Endothelial cell of umbilical vein (primary cell): Measurements from ENCODE around the gene NTN5. TPM values are rescaled to one million over a fixed set of nuclear protein-coding genes. Genes with fewer than 3 reads are reported as not detected.

Source experiments
- BruUV-seq: library from RNA; stranded (reverse); fragments of 400-500 nt; replicated peaks from 2 replicates; lab custom pipeline; 2021; lab: Mats Ljungman, UMichigan
- CTCF ChIA-PET: fragments of 300-600, 350-600 bp; sonication (Branson Sonifier 250); formaldehyde crosslinking; loops from one replicate; lab custom pipeline; 2021; ENCODE audit warnings: antibody characterized with exemption, inconsistent platforms; lab: Charles Lee
- POLR2A ChIA-PET: fragments of 300-600, 350-600 bp; sonication (Branson Sonifier 250); formaldehyde crosslinking; loops from one replicate; lab custom pipeline; 2021; ENCODE audit warnings: antibody characterized with exemption, inconsistent platforms; lab: Charles Lee
- DNase-seq: peaks from one replicate; pipeline ENCODE4 v3.0.0-alpha.2; 2011; ENCODE audit warnings: low read depth, low spot score
- FAIRE-seq: peaks from 2 replicates; lab custom pipeline; 2011; peaks lifted over from hg19 to GRCh38; lab: Jason Lieb, UNC
- H2AFZ ChIP-seq: 2 replicates; pipeline ENCODE4 v1.6.0; 2012; ENCODE audit warnings: low read depth, low read length, control low read depth, inconsistent platforms
- H3K27ac ChIP-seq: 2 replicates; pipeline ENCODE4 v1.5.1; 2011; ENCODE audit warnings: low read depth, mild to moderate bottlenecking, control low read depth, low read length, moderate library complexity; ENCODE audit not compliant: insufficient read depth
- H3K27me3 ChIP-seq, 2 experiments: 2 replicates each; pipeline versions ENCODE4 v1.6.0 to v1.6.1; 2011; ENCODE audit warnings: low read length in 2 of 2, mixed read lengths in 1 of 2; ENCODE audit not compliant: control insufficient read depth in 2 of 2, insufficient read depth in 2 of 2
- H3K36me3 ChIP-seq, 2 experiments: 2 replicates in 1 of 2; 3 replicates in 1 of 2; pipeline ENCODE4 v1.5.1; 2011; ENCODE audit warnings: low read length in 2 of 2, mild to moderate bottlenecking in 1 of 2, moderate library complexity in 1 of 2; ENCODE audit not compliant: control insufficient read depth in 2 of 2, insufficient read depth in 2 of 2; ENCODE audit errors: extremely low read depth in 1 of 2
- H3K4me1 ChIP-seq: 3 replicates; pipeline ENCODE4 v1.5.1; 2011; ENCODE audit warnings: mild to moderate bottlenecking, low read length; ENCODE audit not compliant: control insufficient read depth, insufficient read depth; ENCODE audit errors: extremely low read depth
- H3K4me2 ChIP-seq: 2 replicates; pipeline ENCODE4 v1.6.1; 2011; ENCODE audit warnings: low read length, control low read depth, mixed read lengths; ENCODE audit not compliant: insufficient read depth
- H3K4me3 ChIP-seq, 3 experiments: fragments of 200-600 bp in 1 of 3; sonication (generic), shearing (Covaris generic) in 1 of 3; replicated peaks in 1 of 3; 2 replicates each; pipeline ENCODE4 v1.5.1; 2011 to 2016; ENCODE audit warnings: control low read depth in 3 of 3, low read length in 3 of 3, mild to moderate bottlenecking in 2 of 3, inconsistent platforms in 1 of 3, low read depth in 1 of 3, moderate library complexity in 1 of 3; ENCODE audit not compliant: insufficient read depth in 1 of 3
- H3K79me2 ChIP-seq: 2 replicates; pipeline ENCODE4 v1.6.0; 2012; ENCODE audit warnings: low read length, inconsistent platforms; ENCODE audit not compliant: control insufficient read depth, insufficient read depth
- H3K9ac ChIP-seq: replicated peaks from 2 replicates; pipeline ENCODE3; 2011; ENCODE audit warnings: low read length, control low read depth; ENCODE audit not compliant: insufficient read depth; ENCODE audit errors: extremely low read depth
- H3K9me1 ChIP-seq: replicated peaks from 3 replicates; pipeline ENCODE4 v1.6.0; 2011; ENCODE audit warnings: mild to moderate bottlenecking, low read length; ENCODE audit not compliant: control insufficient read depth, insufficient read depth; ENCODE audit errors: extremely low read depth
- H3K9me3 ChIP-seq: replicated peaks from 2 replicates; pipeline ENCODE4 v1.5.1; 2012; ENCODE audit warnings: low read length, inconsistent platforms; ENCODE audit not compliant: control insufficient read depth, insufficient read depth
- H4K20me1 ChIP-seq: replicated peaks from 2 replicates; pipeline ENCODE3; 2011; ENCODE audit warnings: mild to moderate bottlenecking, low read length; ENCODE audit not compliant: control insufficient read depth, insufficient read depth; ENCODE audit errors: extremely low read depth
- CTCF ChIP-seq, 2 donors: IDR thresholded peaks; 1 replicate in 1 of 2; 2 replicates in 1 of 2; pipeline ENCODE4 v1.5.1; 2011; ENCODE audit warnings: low read length in 2 of 2, mild to moderate bottlenecking in 2 of 2, moderate library complexity in 2 of 2, control low read depth in 1 of 2, inconsistent platforms in 1 of 2, low read depth in 1 of 2; ENCODE audit not compliant: insufficient read depth in 1 of 2; ENCODE audit errors: extremely low read depth in 1 of 2
- EZH2 ChIP-seq: IDR thresholded peaks from 2 replicates; pipeline ENCODE4 v1.6.1; 2012; ENCODE audit warnings: borderline replicate concordance, low read depth, mild to moderate bottlenecking, moderate library complexity, low read length, inconsistent platforms; ENCODE audit not compliant: severe bottlenecking
- POLR2A ChIP-seq: IDR thresholded peaks from 2 replicates; pipeline ENCODE4 v1.6.1; 2012; ENCODE audit warnings: low read depth, mild to moderate bottlenecking, control low read depth, low read length
- POLR2AphosphoS5 ChIP-seq: IDR thresholded peaks from 2 replicates; pipeline ENCODE4 v1.6.1; 2012; ENCODE audit warnings: low read depth, mild to moderate bottlenecking, control low read depth, low read length, moderate library complexity; ENCODE audit not compliant: insufficient read depth
- dilution Hi-C: fragments of 300-500 bp; cut with MboI; formaldehyde crosslinking; loops from one replicate; pipeline ENCODE4 v1.15.0; 2019; ENCODE audit warnings: low sequenced_read_pairs; ENCODE audit not compliant: extremely low pct_ligation_motif_present
- intact Hi-C: fragments of 100-400 bp; cut with micrococcal nuclease; formaldehyde crosslinking; loops from one replicate; pipeline ENCODE4 v1.10.0; 2022
- polyA plus RNA-seq, 4 experiments: library from polyadenylated mRNA; depleted of rRNA in 3 of 4; stranded (reverse) in 3 of 4; unstranded in 1 of 4; fragments of >200 nt; gene quantifications; 2 replicates each; pipeline versions ENCODE4 v1.2.1 to v1.2.3, GENCODE V29; 2011 to 2012; ENCODE audit warnings: missing spikeins in 1 of 4
- total RNA-seq: library from RNA; stranded (reverse); gene quantifications from 2 replicates; pipeline ENCODE4 v1.2.3, GENCODE V29; 2021

The NTN5 gene
- total and polyA plus RNA-seq, 2 donors (not counting 3 experiments of a cell fraction or from before 2014, with no cell fraction given) = 0.11 TPM; not detected in 1

GRCh38 chr19:48614436-48615230 lies 58.2 kb downstream of the NTN5 start, which contains the start of gene FAM83E:
Gene FAM83E (minus strand): TSS chr19:48615076. CDS start chr19:48613372, 1,704 bp downstream.
- Histone ChIP-seq H3K4me1 (peaks cover 18% of the 10 kb centered on the region), H3K79me2 (peaks cover 34% of the 10 kb centered on the region), H3K27me3 (no peaks in the 10 kb centered on the region), H3K4me2 (no peak within 1 kb of the TSS), H2AFZ (no peak within 1 kb of the TSS), H3K9me1 (no peaks in the 10 kb centered on the region), H3K36me3 (peaks cover 19 to 24% of the 10 kb centered on the region in 2 experiments), H3K27ac (no peak within 1 kb of the TSS), H4K20me1 (no peaks in the 10 kb centered on the region), H3K4me3 (no peak within 1 kb of the TSS), H3K9me3 (no peaks in the 10 kb centered on the region), H3K9ac (no peak within 1 kb of the TSS)
- FAIRE-seq (peak; percentile 33), DNase-seq (no peak)
- dilution Hi-C loops = no loop called here
- BruUV-seq = no TSS peak
- ChIA-PET CTCF (no interaction called here), POLR2A (no interaction called here)
- intact Hi-C loops = no loop called here
- TF ChIP-seq POLR2A (peak; percentile 17), CTCF (IDR thresholded peaks at IDR 0.05; ENCODE audit: extremely low read depth in 1 of 2, insufficient read depth in 1 of 2, low read depth in 1 of 2, low read length in 2 of 2) (no peak)

GRCh38 chr19:48613852-48614435 lies 58.9 kb downstream of the NTN5 start:
- POLR2A ChIA-PET = no interaction called here
- CTCF ChIA-PET = no interaction called here
- intact Hi-C loops = no loop called here

More at GRCh38 chr19:48613852-48614435, 58.9 kb downstream of the NTN5 start:
- dilution Hi-C loops = no loop called here
- Histone ChIP-seq H3K9me1 (no peaks in the 10 kb centered on the region), H3K36me3 (peaks cover 19 to 24% of the 10 kb centered on the region in 2 experiments), H3K9me3 (no peaks in the 10 kb centered on the region), H3K4me2 (no peak overlapping the region), H3K27me3 (no peaks in the 10 kb centered on the region), H3K4me1 (peaks cover 17% of the 10 kb centered on the region), H3K79me2 (peaks cover 34% of the 10 kb centered on the region), H4K20me1 (no peaks in the 10 kb centered on the region), H3K27ac (no peak overlapping the region), H3K4me3 (no peak overlapping the region), H2AFZ (no peak overlapping the region), H3K9ac (no peak overlapping the region)
- FAIRE-seq (no peak), DNase-seq (no peak)
- BruUV-seq = no TSS peak
- no peak for TF ChIP-seq EZH2
- no peak for TF ChIP-seq CTCF (IDR thresholded peaks at IDR 0.05; ENCODE audit: extremely low read depth in 1 of 2, insufficient read depth in 1 of 2, low read depth in 1 of 2, low read length in 2 of 2)
- peak; percentile 3 for TF ChIP-seq POLR2A
- TF ChIP-seq POLR2AphosphoS5 = peak; percentile 43
